Natural killer cell (primary cell): Measurements from ENCODE around the gene TMPRSS3. TPM values are rescaled to one million over a fixed set of nuclear protein-coding genes. Genes with fewer than 3 reads are reported as not detected.
A peak's percentile ranks its signal among the peaks of the same experiment; 100 is the strongest.

Experiments used
- ATAC-seq, 3 donors: fragments of 150-1000 bp in 2 of 3; fragments of 200-7000 bp in 1 of 3; cut with Tn5 transposase; 1 replicate in 1 of 3; 2 replicates in 2 of 3; pipeline ENCODE4 v1.10.0; 2021; ENCODE audit warnings: mild to moderate bottlenecking in 2 of 3, moderate library complexity in 2 of 3
- DNase-seq, 2 donors: peaks; one replicate each; pipeline versions ENCODE4 v3.0.0 to v3.0.0-alpha.2; 2013 to 2021; ENCODE audit warnings: mixed read lengths in 1 of 2
- H3K27ac ChIP-seq: one replicate; pipeline ENCODE4 v1.5.1; 2013; ENCODE audit warnings: mild to moderate bottlenecking, low read length
- H3K27me3 ChIP-seq: one replicate; pipeline ENCODE4 v1.6.1; 2013; ENCODE audit warnings: low read length; ENCODE audit not compliant: control insufficient read depth, insufficient read depth
- H3K36me3 ChIP-seq: one replicate; pipeline ENCODE4 v1.6.1; 2013; ENCODE audit warnings: low read length; ENCODE audit not compliant: control insufficient read depth, insufficient read depth
- H3K4me1 ChIP-seq: one replicate; pipeline ENCODE4 v1.6.1; 2013; ENCODE audit warnings: low read length; ENCODE audit not compliant: control insufficient read depth, insufficient read depth
- H3K4me3 ChIP-seq: one replicate; pipeline ENCODE4 v1.5.1; 2013; ENCODE audit warnings: low read length
- H3K9me3 ChIP-seq: one replicate; pipeline ENCODE4 v1.6.1; 2013; ENCODE audit warnings: low read length; ENCODE audit not compliant: control insufficient read depth, insufficient read depth
- H3K27ac Mint-ChIP-seq, 2 donors: one replicate each; pipeline ENCODE4 v1.8.0; 2022; ENCODE audit warnings: mild to moderate bottlenecking in 2 of 2, mixed read lengths in 2 of 2, moderate library complexity in 1 of 2
- H3K27me3 Mint-ChIP-seq, 2 donors: one replicate each; pipeline ENCODE4 v1.8.0; 2022; ENCODE audit warnings: low read depth in 2 of 2, mixed read lengths in 2 of 2
- H3K36me3 Mint-ChIP-seq: one replicate; pipeline ENCODE4 v1.8.0; 2022; ENCODE audit warnings: mixed read lengths
- H3K4me1 Mint-ChIP-seq, 2 donors: one replicate each; pipeline ENCODE4 v1.8.0; 2022; ENCODE audit warnings: mixed read lengths in 2 of 2
- H3K4me3 Mint-ChIP-seq: one replicate; pipeline ENCODE4 v1.8.0; 2022; ENCODE audit warnings: mild to moderate bottlenecking, moderate library complexity, mixed read lengths
- H3K9me3 Mint-ChIP-seq, 2 donors: one replicate each; pipeline ENCODE4 v1.8.0; 2022; ENCODE audit warnings: mixed read lengths in 2 of 2
- CTCF ChIP-seq: fragments of 200-600 bp; IDR thresholded peaks from one replicate; pipeline ENCODE4 v1.8.0; 2022; ENCODE audit warnings: antibody characterized with exemption
- WGBS: methylation state at CpG from one replicate; pipeline ENCODE4 v1.1.7; 2013; ENCODE audit warnings: missing lambda C conversion rate; ENCODE audit not compliant: insufficient coverage; 5-methylcytosine and 5-hydroxymethylcytosine counted together
- intact Hi-C: fragments of 100-400 bp; cut with micrococcal nuclease; formaldehyde crosslinking; loops from one replicate; pipeline ENCODE4 v1.14.2; 2022
- total RNA-seq, 4 donors: library from RNA; stranded (reverse); fragments of 120-200 nt in 1 of 4; gene quantifications; one replicate each; pipeline versions ENCODE4 v1.2.3 to v1.2.4, GENCODE V29; 2013 to 2022

TMPRSS3 gene
- total RNA-seq, 3 donors from 2014 or later (not counting 1 experiment from before 2014, with no cell fraction given), result 0.25 TPM; not detected in 2

DNA sequence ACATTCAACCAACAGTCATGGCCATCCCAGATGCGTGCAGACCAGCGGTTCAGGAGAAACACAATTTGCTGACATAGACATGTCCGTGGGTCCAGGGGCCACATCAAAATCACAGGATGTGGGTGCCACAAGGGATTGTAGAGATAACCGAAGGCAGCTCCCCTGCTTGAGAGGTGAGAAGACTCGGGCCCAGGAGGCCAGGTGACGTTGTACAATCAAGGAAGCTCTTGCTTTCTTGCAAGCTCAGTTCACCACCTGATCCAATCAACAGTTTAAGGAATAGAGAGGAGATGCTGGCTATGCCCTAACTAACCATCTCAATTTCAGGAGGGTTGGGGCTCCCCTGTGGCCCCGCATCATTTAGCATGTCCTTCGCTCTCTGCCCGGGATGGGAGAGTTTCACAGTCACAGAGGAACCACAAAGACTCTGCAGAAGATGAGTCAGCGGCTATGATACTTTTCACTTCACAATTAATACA lies 27.4 kb upstream of the TMPRSS3 start:
- Histone ChIP-seq H3K9me3 (peaks cover 5% of the 10 kb centered on the region), H3K27ac (no peak overlapping the region), H3K4me1 (peaks cover 63% of the 10 kb centered on the region), H3K36me3 (peaks cover 3% of the 10 kb centered on the region), H3K27me3 (peaks cover 36% of the 10 kb centered on the region), H3K4me3 (no peak overlapping the region)
- H3K36me3 Mint-ChIP-seq, result no peaks in the 10 kb centered on the region
- no peak for TF ChIP-seq CTCF
- H3K4me3 Mint-ChIP-seq, result peak overlapping the region; percentile 83
- H3K4me1 Mint-ChIP-seq, result peaks cover 67 to 81% of the 10 kb centered on the region in 2 donors
- 6% methylated on average over 10 of the region's 10 CpGs for WGBS
- H3K27me3 Mint-ChIP-seq, result peaks cover 51 to 62% of the 10 kb centered on the region in 2 donors
- peak; percentile 43 to 76 for DNase-seq
- H3K9me3 Mint-ChIP-seq, result no peaks in the 10 kb centered on the region
- peak overlapping the region; percentile 68 to 76 for H3K27ac Mint-ChIP-seq
- intact Hi-C loops, result loop anchor here (10.0 kb wide), 2 partner anchors 102 to 262 kb away; no protein-coding TSS in a partner anchor
- ATAC-seq, result peak; percentile 40 to 49 (median 47)

GRCh38 chr21:42421018-42421793 lies 25.4 kb upstream of the TMPRSS3 start:
- 42% methylated on average over 3 of the region's 3 CpGs for WGBS
- H3K36me3 ChIP-seq, result peaks cover 3% of the 10 kb centered on the region

DNA sequence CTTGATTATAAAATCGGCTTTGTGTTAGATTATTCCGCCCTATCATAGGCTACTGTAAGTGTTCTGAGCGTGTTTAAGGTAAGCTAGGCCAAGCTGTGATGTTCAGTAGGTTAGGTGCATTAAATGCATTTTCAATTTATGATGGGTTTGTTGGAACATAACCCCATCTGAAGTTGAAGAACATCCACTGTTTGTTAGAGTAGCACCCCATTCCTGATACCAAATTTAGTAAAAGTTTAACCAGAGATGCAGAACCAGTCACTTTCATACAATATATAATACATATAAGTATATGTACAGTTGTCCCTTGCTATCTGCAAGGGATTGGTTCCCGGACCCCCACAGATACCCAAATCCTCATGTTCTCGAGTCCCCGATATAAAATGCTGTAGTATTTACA lies 24.0 kb upstream of the TMPRSS3 start:
- Mint-ChIP-seq H3K4me3 (no peak overlapping the region), H3K27me3 (peaks cover 38 to 46% of the 10 kb centered on the region in 2 donors), H3K27ac (no peak overlapping the region), H3K9me3 (no peaks in the 10 kb centered on the region), H3K4me1 (peaks cover 47 to 54% of the 10 kb centered on the region in 2 donors), H3K36me3 (no peaks in the 10 kb centered on the region)
- Histone ChIP-seq H3K4me3 (no peak overlapping the region), H3K27me3 (peaks cover 23% of the 10 kb centered on the region), H3K36me3 (peaks cover 3% of the 10 kb centered on the region), H3K4me1 (peaks cover 51% of the 10 kb centered on the region), H3K27ac (no peak overlapping the region), H3K9me3 (peaks cover 5% of the 10 kb centered on the region)
- TF ChIP-seq CTCF, result no peak
- no peak for ATAC-seq
- WGBS, result 100% methylated on average over 6 of the region's 6 CpGs
- intact Hi-C loops, result loop anchor here (10.0 kb wide), 2 partner anchors 105 to 265 kb away; no protein-coding TSS in a partner anchor
- DNase-seq, result no peak

More at GRCh38 chr21:42421018-42421793, 25.4 kb upstream of the TMPRSS3 start:
- Mint-ChIP-seq H3K4me3 (peak overlapping the region; percentile 25), H3K27me3 (peaks cover 44 to 46% of the 10 kb centered on the region in 2 donors), H3K27ac (no peak overlapping the region), H3K9me3 (no peaks in the 10 kb centered on the region), H3K4me1 (peaks cover 58 to 66% of the 10 kb centered on the region in 2 donors), H3K36me3 (no peaks in the 10 kb centered on the region)
- DNase-seq, result no peak
- Histone ChIP-seq H3K27ac (no peak overlapping the region), H3K27me3 (peaks cover 23% of the 10 kb centered on the region), H3K4me1 (peaks cover 51% of the 10 kb centered on the region), H3K4me3 (no peak overlapping the region), H3K9me3 (peaks cover 5% of the 10 kb centered on the region)
- intact Hi-C loops, result loop anchor here (10.0 kb wide), 2 partner anchors 104 to 264 kb away; no protein-coding TSS in a partner anchor
- ATAC-seq, result no peak
- TF ChIP-seq CTCF, result no peak
